Progenitor cell of endocrine pancreas (in vitro differentiated cells): Measurements from ENCODE around the gene NUDT7. TPM values are rescaled to one million over a fixed set of nuclear protein-coding genes. Genes with fewer than 3 reads are reported as not detected.

ENCODE experiments used
- DNase-seq: peaks from one replicate; pipeline ENCODE4 v3.0.0; 2021; ENCODE audit warnings: low spot score; ENCODE audit not compliant: unreplicated experiment
- H3K27ac Mint-ChIP-seq: 2 replicates; pipeline ENCODE4 v1.8.0; 2021; ENCODE audit warnings: mild to moderate bottlenecking, moderate library complexity, mixed read lengths
- H3K27me3 Mint-ChIP-seq: 2 replicates; pipeline ENCODE4 v1.8.0; 2021; ENCODE audit warnings: mixed read lengths
- H3K36me3 Mint-ChIP-seq: 2 replicates; pipeline ENCODE4 v1.8.0; 2022; ENCODE audit warnings: mixed read lengths; ENCODE audit not compliant: insufficient read depth
- H3K4me1 Mint-ChIP-seq: 2 replicates; pipeline ENCODE4 v1.8.0; 2021; ENCODE audit warnings: low read depth, mixed read lengths
- H3K4me3 Mint-ChIP-seq: 2 replicates; pipeline ENCODE4 v1.8.0; 2021; ENCODE audit warnings: low read depth, mild to moderate bottlenecking, moderate library complexity, mixed read lengths
- H3K9me3 Mint-ChIP-seq: 2 replicates; pipeline ENCODE4 v1.8.0; 2021; ENCODE audit warnings: low read depth, mixed read lengths
- total RNA-seq: library from RNA; stranded (reverse); gene quantifications from 2 replicates; pipeline ENCODE4 v1.2.1, GENCODE V29; 2021
- TF ChIP-seq, protein P1 (sequence below): fragments of 200-600 bp; sonication (generic); IDR thresholded peaks from one replicate; pipeline ENCODE4 v1.5.0; 2021; ENCODE audit warnings: antibody characterized with exemption, mild to moderate bottlenecking; ENCODE audit not compliant: unreplicated experiment

Gene NUDT7
- total RNA-seq, 1 donor from 2014 or later: 4.2 TPM

GRCh38 chr16:77781091-77781490 lies 58.8 kb downstream of the NUDT7 start:
- no peak overlapping the region for H3K27ac Mint-ChIP-seq
- DNase-seq: no peak
- peaks cover 10% of the 10 kb centered on the region for H3K4me1 Mint-ChIP-seq
- H3K9me3 Mint-ChIP-seq: peaks cover 3% of the 10 kb centered on the region
- H3K36me3 Mint-ChIP-seq: no peaks in the 10 kb centered on the region
- H3K4me3 Mint-ChIP-seq: no peak overlapping the region
- TF ChIP-seq, protein P1, sequence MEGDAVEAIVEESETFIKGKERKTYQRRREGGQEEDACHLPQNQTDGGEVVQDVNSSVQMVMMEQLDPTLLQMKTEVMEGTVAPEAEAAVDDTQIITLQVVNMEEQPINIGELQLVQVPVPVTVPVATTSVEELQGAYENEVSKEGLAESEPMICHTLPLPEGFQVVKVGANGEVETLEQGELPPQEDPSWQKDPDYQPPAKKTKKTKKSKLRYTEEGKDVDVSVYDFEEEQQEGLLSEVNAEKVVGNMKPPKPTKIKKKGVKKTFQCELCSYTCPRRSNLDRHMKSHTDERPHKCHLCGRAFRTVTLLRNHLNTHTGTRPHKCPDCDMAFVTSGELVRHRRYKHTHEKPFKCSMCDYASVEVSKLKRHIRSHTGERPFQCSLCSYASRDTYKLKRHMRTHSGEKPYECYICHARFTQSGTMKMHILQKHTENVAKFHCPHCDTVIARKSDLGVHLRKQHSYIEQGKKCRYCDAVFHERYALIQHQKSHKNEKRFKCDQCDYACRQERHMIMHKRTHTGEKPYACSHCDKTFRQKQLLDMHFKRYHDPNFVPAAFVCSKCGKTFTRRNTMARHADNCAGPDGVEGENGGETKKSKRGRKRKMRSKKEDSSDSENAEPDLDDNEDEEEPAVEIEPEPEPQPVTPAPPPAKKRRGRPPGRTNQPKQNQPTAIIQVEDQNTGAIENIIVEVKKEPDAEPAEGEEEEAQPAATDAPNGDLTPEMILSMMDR: no peak
- H3K27me3 Mint-ChIP-seq: peaks cover 5% of the 10 kb centered on the region

- no peak overlapping the region for H3K27ac Mint-ChIP-seq
- H3K9me3 Mint-ChIP-seq: peaks cover 3% of the 10 kb centered on the region
- H3K4me1 Mint-ChIP-seq: peaks cover 5% of the 10 kb centered on the region
- TF ChIP-seq, protein P1: peak; percentile 32
- no peak for DNase-seq
- no peak overlapping the region for H3K4me3 Mint-ChIP-seq
- no peaks in the 10 kb centered on the region for H3K36me3 Mint-ChIP-seq
- H3K27me3 Mint-ChIP-seq: peaks cover 21% of the 10 kb centered on the region
Measured at GRCh38 chr16:77782694-77783093, 60.4 kb downstream of the NUDT7 start.

- Mint-ChIP-seq H3K9me3 (peaks cover 3% of the 10 kb centered on the region), H3K27ac (no peak overlapping the region), H3K4me3 (no peak overlapping the region), H3K36me3 (no peaks in the 10 kb centered on the region), H3K27me3 (peaks cover 37% of the 10 kb centered on the region), H3K4me1 (peaks cover 6% of the 10 kb centered on the region)
- TF ChIP-seq, protein P1: peak; percentile 33
- DNase-seq: no peak
Measured at GRCh38 chr16:77784441-77785372, 62.4 kb downstream of the NUDT7 start.

GRCh38 chr16:77785373-77785764 lies 63.1 kb downstream of the NUDT7 start:
- no peaks in the 10 kb centered on the region for H3K36me3 Mint-ChIP-seq
- DNase-seq: no peak
- H3K27ac Mint-ChIP-seq: no peak overlapping the region
- no peak overlapping the region for H3K4me3 Mint-ChIP-seq
- TF ChIP-seq, protein P1: no peak
- H3K9me3 Mint-ChIP-seq: peaks cover 3% of the 10 kb centered on the region
- H3K4me1 Mint-ChIP-seq: peaks cover 11% of the 10 kb centered on the region
- H3K27me3 Mint-ChIP-seq: peaks cover 44% of the 10 kb centered on the region

GRCh38 chr16:77786186-77786847 lies 64.0 kb downstream of the NUDT7 start:
- no peak overlapping the region for H3K4me3 Mint-ChIP-seq
- H3K36me3 Mint-ChIP-seq: no peaks in the 10 kb centered on the region
- H3K27me3 Mint-ChIP-seq: peaks cover 53% of the 10 kb centered on the region
- H3K27ac Mint-ChIP-seq: no peak overlapping the region
- no peak for DNase-seq
- peaks cover 3% of the 10 kb centered on the region for H3K9me3 Mint-ChIP-seq
- TF ChIP-seq, protein P1: no peak
- peaks cover 15% of the 10 kb centered on the region for H3K4me1 Mint-ChIP-seq
